GM18909 (cell line): Measurements from ENCODE around the gene C6orf15.

Experiments used
- ATAC-seq: cut with Tn5 transposase; IDR thresholded peaks from one replicate; pipeline ENCODE4 v1.9.1; 2021; ENCODE audit warnings: mild to moderate bottlenecking; ENCODE audit not compliant: unreplicated experiment, poor library complexity

Gene C6orf15

GRCh38 chr6:31132806-31133205, 20.4 kb upstream of the C6orf15 start:
- ATAC-seq, result no peak

- no peak for ATAC-seq
These were observed 19.2 kb upstream of the C6orf15 start for GRCh38 chr6:31131595-31131994.

GRCh38 chr6:31130751-31131150, 18.4 kb upstream of the C6orf15 start:
- no peak for ATAC-seq

- no peak for ATAC-seq
These were observed 16.8 kb upstream of the C6orf15 start for GRCh38 chr6:31129130-31129529.

- ATAC-seq, result no peak
These were observed 15.8 kb upstream of the C6orf15 start for GRCh38 chr6:31128093-31128676.

- no peak for ATAC-seq
These were observed 14.2 kb upstream of the C6orf15 start for GRCh38 chr6:31126396-31127175.

GRCh38 chr6:31125586-31126363, 13.4 kb upstream of the C6orf15 start:
- no peak for ATAC-seq

- no peak for ATAC-seq
These were observed 12.8 kb upstream of the C6orf15 start for GRCh38 chr6:31125162-31125561.

GRCh38 chr6:31122791-31123706, 10.7 kb upstream of the C6orf15 start:
- ATAC-seq, result no peak

GRCh38 chr6:31121131-31121790, 8.9 kb upstream of the C6orf15 start:
- no peak for ATAC-seq

GRCh38 chr6:31120151-31120915, 8.0 kb upstream of the C6orf15 start, which contains the start of gene CDSN:
TSS of gene CDSN (minus strand) at chr6:31120446. CDS start at chr6:31120419, 27 bp downstream.
- no peak for ATAC-seq

GRCh38 chr6:31118178-31118577, 5.8 kb upstream of the C6orf15 start:
- ATAC-seq, result no peak

GRCh38 chr6:31116661-31117385, 4.4 kb upstream of the C6orf15 start:
- ATAC-seq, result no peak

- ATAC-seq, result no peak
These were observed 3.7 kb upstream of the C6orf15 start for GRCh38 chr6:31115941-31116560.

- no peak for ATAC-seq
These were observed 2.8 kb upstream of the C6orf15 start for GRCh38 chr6:31114970-31115849.

- no peak for ATAC-seq
These were observed 2.1 kb upstream of the C6orf15 start, which contains the start of gene PSORS1C1 for GRCh38 chr6:31114541-31114878. TSS of gene PSORS1C1 (plus strand) at chr6:31114800. CDS start at chr6:31129633, 14,833 bp downstream.
